ENCODE measurements around the gene SPATA22.
"Not testable (repeated sequence)": the region's sequence is repeated elsewhere in the genome, so short reads cannot be mapped to it uniquely, and the experiment has no call there.

Gene SPATA22

DNA sequence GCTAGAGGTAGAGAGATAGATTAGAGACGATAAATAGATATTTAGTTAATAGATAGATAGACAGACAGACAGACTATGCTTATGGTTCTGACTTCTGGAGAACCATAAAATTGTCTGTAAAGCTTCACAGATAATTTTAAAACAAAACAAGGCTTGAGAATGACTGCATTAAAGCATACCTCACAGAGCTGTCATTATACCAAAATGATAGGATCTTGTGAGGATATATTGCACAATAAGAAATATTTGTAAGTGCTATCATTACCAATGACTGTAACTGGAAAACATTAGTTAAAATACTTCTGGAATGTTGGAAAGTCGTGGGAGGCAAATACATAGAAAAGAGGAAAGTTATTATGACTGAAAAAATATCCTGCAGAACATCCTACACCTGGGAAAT, 69.8 kb downstream of the SPATA22 start:
- no peak for DNase-seq (ENCODE audit: low spot score)
- TF ChIP-seq, protein P1, sequence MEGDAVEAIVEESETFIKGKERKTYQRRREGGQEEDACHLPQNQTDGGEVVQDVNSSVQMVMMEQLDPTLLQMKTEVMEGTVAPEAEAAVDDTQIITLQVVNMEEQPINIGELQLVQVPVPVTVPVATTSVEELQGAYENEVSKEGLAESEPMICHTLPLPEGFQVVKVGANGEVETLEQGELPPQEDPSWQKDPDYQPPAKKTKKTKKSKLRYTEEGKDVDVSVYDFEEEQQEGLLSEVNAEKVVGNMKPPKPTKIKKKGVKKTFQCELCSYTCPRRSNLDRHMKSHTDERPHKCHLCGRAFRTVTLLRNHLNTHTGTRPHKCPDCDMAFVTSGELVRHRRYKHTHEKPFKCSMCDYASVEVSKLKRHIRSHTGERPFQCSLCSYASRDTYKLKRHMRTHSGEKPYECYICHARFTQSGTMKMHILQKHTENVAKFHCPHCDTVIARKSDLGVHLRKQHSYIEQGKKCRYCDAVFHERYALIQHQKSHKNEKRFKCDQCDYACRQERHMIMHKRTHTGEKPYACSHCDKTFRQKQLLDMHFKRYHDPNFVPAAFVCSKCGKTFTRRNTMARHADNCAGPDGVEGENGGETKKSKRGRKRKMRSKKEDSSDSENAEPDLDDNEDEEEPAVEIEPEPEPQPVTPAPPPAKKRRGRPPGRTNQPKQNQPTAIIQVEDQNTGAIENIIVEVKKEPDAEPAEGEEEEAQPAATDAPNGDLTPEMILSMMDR (IDR thresholded peaks at IDR 0.05; ENCODE audit: borderline replicate concordance, control extremely low read depth, extremely low read depth, insufficient read depth, missing control alignments) = no peak
- in situ Hi-C loops (cut with MboI; ENCODE audit: low sequenced_read_pairs, unreplicated experiment) = no loop called here

DNA sequence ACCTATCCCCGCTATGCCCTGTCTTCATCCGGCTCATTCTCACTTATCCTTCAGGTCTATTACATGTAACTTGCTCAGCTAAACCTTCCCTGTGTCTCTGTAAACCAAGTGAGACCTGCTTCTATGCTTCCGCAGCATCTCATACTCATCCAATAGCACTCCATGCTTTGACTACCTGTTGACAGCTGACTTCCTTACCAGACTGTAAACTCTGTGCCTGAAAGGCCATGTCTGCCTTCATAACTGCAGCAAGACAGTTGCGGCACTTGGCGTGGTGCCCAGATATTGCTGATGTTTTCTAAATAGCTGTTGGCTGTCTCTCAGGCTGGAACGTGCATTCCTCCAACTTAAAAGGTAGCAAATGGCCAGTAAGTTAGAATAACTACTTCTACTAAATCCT, 71.6 kb downstream of the SPATA22 start:
- in situ Hi-C loops (cut with MboI; ENCODE audit: low sequenced_read_pairs, unreplicated experiment) = no loop called here
- DNase-seq (ENCODE audit: low spot score) = no peak

DNA sequence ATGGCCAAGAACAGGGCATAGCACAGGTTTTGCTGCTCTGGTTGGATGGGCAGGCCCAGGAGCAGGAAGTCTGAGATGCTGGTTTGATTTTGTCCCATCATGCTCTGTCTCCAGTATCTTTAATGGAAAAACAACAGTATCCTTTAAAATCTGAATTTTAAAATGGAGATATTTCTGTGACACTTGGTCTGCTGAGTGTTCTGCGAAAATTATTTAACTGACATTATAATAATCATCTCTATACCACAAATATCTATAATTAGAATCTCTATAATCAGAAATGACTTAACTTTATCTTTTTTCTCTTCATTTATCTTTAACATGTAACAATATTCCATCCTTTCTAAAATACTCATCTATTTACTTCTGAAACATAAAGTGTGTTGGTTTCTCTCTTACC, 73.3 kb downstream of the SPATA22 start, which contains the start of gene OR1E1:
Gene OR1E1 (minus strand): TSS at position 101 of the 400 bp plus-strand sequence. CDS start 0 bp downstream, at position 101.
- no peak for DNase-seq (ENCODE audit: low spot score)
- in situ Hi-C loops (cut with MboI; ENCODE audit: low sequenced_read_pairs, unreplicated experiment) = no loop called here
- TF ChIP-seq, protein P1 (IDR thresholded peaks at IDR 0.05; ENCODE audit: borderline replicate concordance, control extremely low read depth, extremely low read depth, insufficient read depth, missing control alignments) = no peak

More for the DNA sequence above, 71.6 kb downstream of the SPATA22 start:
- TF ChIP-seq, protein P1 (IDR thresholded peaks at IDR 0.05; ENCODE audit: borderline replicate concordance, control extremely low read depth, extremely low read depth, insufficient read depth, missing control alignments) = no peak

DNA sequence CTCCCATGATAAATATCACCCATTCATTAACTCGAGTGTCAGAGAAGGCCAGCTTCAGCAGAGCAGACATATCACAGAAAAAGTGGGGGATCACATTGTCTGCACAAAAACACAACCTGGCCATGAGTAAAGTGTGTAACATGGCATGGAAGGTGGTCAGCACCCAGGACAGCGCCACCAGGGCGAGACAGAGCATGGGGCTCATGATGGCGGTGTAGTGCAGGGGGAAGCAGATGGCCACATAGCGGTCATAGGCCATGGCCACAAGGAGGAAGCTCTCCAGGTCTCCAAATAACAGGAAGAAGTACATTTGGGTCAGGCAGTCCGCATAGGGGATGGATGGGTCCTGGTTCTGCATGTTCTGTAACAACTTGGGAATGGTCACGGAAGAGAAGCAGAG, 73.8 kb downstream of the SPATA22 start:
- in situ Hi-C loops (cut with MboI; ENCODE audit: low sequenced_read_pairs, unreplicated experiment); DNase-seq (ENCODE audit: low spot score): not testable (repeated sequence)
